Neuronal stem cell (in vitro differentiated cells): Measurements from ENCODE around the gene GNLY.
A peak's percentile ranks its signal among the peaks of the same experiment; 100 is the strongest.

ENCODE experiments used
- DNase-seq: peaks from one replicate; pipeline ENCODE4 v3.0.0-alpha.2; 2013; ENCODE audit warnings: low spot score
- H2AFZ ChIP-seq: one replicate; pipeline ENCODE4 v1.6.1; 2013; ENCODE audit warnings: mild to moderate bottlenecking, low read length, inconsistent platforms
- H2AK5ac ChIP-seq: 2 replicates; pipeline ENCODE4 v1.6.1; 2013; ENCODE audit warnings: low read depth, mild to moderate bottlenecking, inconsistent platforms, low read length, moderate library complexity, mixed read lengths
- H2BK120ac ChIP-seq: 2 replicates; pipeline ENCODE4 v1.6.1; 2013; ENCODE audit warnings: low read depth, mild to moderate bottlenecking, inconsistent platforms, low read length, moderate library complexity, mixed read lengths
- H2BK12ac ChIP-seq: one replicate; pipeline ENCODE4 v1.6.1; 2013; ENCODE audit warnings: low read length, inconsistent platforms
- H2BK15ac ChIP-seq: 2 replicates; pipeline ENCODE4 v1.6.1; 2013; ENCODE audit warnings: mild to moderate bottlenecking, low read length, inconsistent platforms, mixed read lengths
- H2BK5ac ChIP-seq: one replicate; pipeline ENCODE4 v1.6.1; 2013; ENCODE audit warnings: inconsistent platforms, mild to moderate bottlenecking, low read length, moderate library complexity
- H3K14ac ChIP-seq: one replicate; pipeline ENCODE4 v1.6.1; 2013; ENCODE audit warnings: low read length, inconsistent platforms
- H3K18ac ChIP-seq: 2 replicates; pipeline ENCODE4 v1.6.1; 2013; ENCODE audit warnings: low read length, inconsistent platforms
- H3K23ac ChIP-seq: 2 replicates; pipeline ENCODE4 v1.6.1; 2013; ENCODE audit warnings: low read depth, mild to moderate bottlenecking, mixed read lengths, low read length, inconsistent platforms; ENCODE audit not compliant: poor library complexity
- H3K27ac ChIP-seq: replicated peaks from 3 replicates; pipeline ENCODE4 v1.5.1; 2013; ENCODE audit warnings: low read length, inconsistent platforms
- H3K27me3 ChIP-seq, 3 experiments: 2 replicates each; pipeline ENCODE4 v1.6.1; 2013; ENCODE audit warnings: low read length in 3 of 3, mild to moderate bottlenecking in 2 of 3, inconsistent platforms in 1 of 3, low read depth in 1 of 3, mixed read lengths in 1 of 3, moderate library complexity in 1 of 3; ENCODE audit not compliant: control insufficient read depth in 3 of 3, insufficient read depth in 3 of 3
- H3K36me3 ChIP-seq, 2 donors: replicated peaks in 1 of 2; 2 replicates each; pipeline ENCODE4 v1.6.1; 2013; ENCODE audit warnings: low read length in 2 of 2; ENCODE audit not compliant: control insufficient read depth in 2 of 2, insufficient read depth in 2 of 2
- H3K4ac ChIP-seq: 2 replicates; pipeline ENCODE4 v1.6.1; 2013; ENCODE audit warnings: inconsistent platforms, mild to moderate bottlenecking, low read length, moderate library complexity
- H3K4me1 ChIP-seq, 2 donors: 1 replicate in 1 of 2; 2 replicates in 1 of 2; pipeline ENCODE4 v1.6.1; 2013; ENCODE audit warnings: low read length in 2 of 2, low read depth in 1 of 2; ENCODE audit not compliant: control insufficient read depth in 2 of 2, insufficient read depth in 1 of 2
- H3K4me2 ChIP-seq: one replicate; pipeline ENCODE4 v1.6.1; 2013; ENCODE audit warnings: mild to moderate bottlenecking, low read length, inconsistent platforms; ENCODE audit not compliant: insufficient read depth, poor library complexity, severe bottlenecking
- H3K4me3 ChIP-seq, 2 donors: 2 replicates each; pipeline ENCODE4 v1.5.1; 2013; ENCODE audit warnings: low read length in 2 of 2, mild to moderate bottlenecking in 2 of 2, inconsistent platforms in 1 of 2, moderate library complexity in 1 of 2
- H3K79me1 ChIP-seq: one replicate; pipeline ENCODE4 v1.6.1; 2013; ENCODE audit warnings: low read depth, mild to moderate bottlenecking, inconsistent platforms, low read length, moderate library complexity
- H3K9ac ChIP-seq: one replicate; pipeline ENCODE4 v1.6.1; 2013; ENCODE audit warnings: mild to moderate bottlenecking, low read depth, low read length, inconsistent platforms; ENCODE audit not compliant: poor library complexity
- H3K9me3 ChIP-seq, 2 donors: replicated peaks in 1 of 2; 2 replicates each; pipeline versions ENCODE3 to v1.6.1; 2013; ENCODE audit warnings: low read length in 2 of 2, mild to moderate bottlenecking in 2 of 2, inconsistent platforms in 1 of 2, low read depth in 1 of 2, mixed read lengths in 1 of 2, moderate library complexity in 1 of 2; ENCODE audit not compliant: control insufficient read depth in 2 of 2, insufficient read depth in 1 of 2
- H4K8ac ChIP-seq: one replicate; pipeline ENCODE4 v1.6.1; 2013; ENCODE audit warnings: low read depth, mild to moderate bottlenecking, inconsistent platforms, low read length, moderate library complexity
- H4K91ac ChIP-seq: one replicate; pipeline ENCODE4 v1.6.1; 2013; ENCODE audit warnings: low read length, low read depth, mild to moderate bottlenecking, inconsistent platforms; ENCODE audit not compliant: poor library complexity
- WGBS, 2 donors: extraction: QIAGEN DNeasy Blood & Tissue Kit; methylation state at CpG; one replicate each; pipeline ENCODE4 v1.1.7; 2013; ENCODE audit warnings: missing lambda C conversion rate in 2 of 2, mixed read lengths in 1 of 2; ENCODE audit not compliant: insufficient read length in 2 of 2, insufficient replicate concordance in 1 of 2; ENCODE audit errors: extremely low coverage in 2 of 2; 5-methylcytosine and 5-hydroxymethylcytosine counted together

The GNLY gene

GRCh38 chr2:85706063-85706462, 11.9 kb downstream of the GNLY start:
- Histone ChIP-seq H2BK12ac (no peak overlapping the region), H3K27me3 (peaks cover 0 to 43% (median 4%) of the 10 kb centered on the region in 3 experiments), H2BK5ac (no peak overlapping the region), H3K9ac (no peak overlapping the region), H3K79me1 (no peaks in the 10 kb centered on the region), H3K4me2 (no peak overlapping the region), H3K23ac (no peak overlapping the region), H2AK5ac (no peak overlapping the region), H3K4me3 (no peak overlapping the region), H4K91ac (no peak overlapping the region), H3K4me1 (peaks cover 0 to 2% of the 10 kb centered on the region in 2 donors), H3K4ac (no peak overlapping the region), H2BK15ac (no peak overlapping the region), H2AFZ (no peak overlapping the region), H3K14ac (no peak overlapping the region), H3K9me3 (no peaks in the 10 kb centered on the region), H4K8ac (no peak overlapping the region), H3K18ac (no peak overlapping the region), H3K27ac (no peak overlapping the region), H2BK120ac (no peak overlapping the region), H3K36me3 (no peaks in the 10 kb centered on the region)
- no CpG with 5 or more reads among the region's 6 CpGs for WGBS, 2 donors
- no peak for DNase-seq

GRCh38 chr2:85706599-85707296, 12.6 kb downstream of the GNLY start:
- Histone ChIP-seq H3K23ac (no peak overlapping the region), H3K9ac (no peak overlapping the region), H3K79me1 (no peaks in the 10 kb centered on the region), H3K18ac (no peak overlapping the region), H3K27me3 (peaks cover 0 to 47% (median 4%) of the 10 kb centered on the region in 3 experiments), H2BK120ac (peak overlapping the region; percentile 70), H2BK15ac (peak overlapping the region; percentile 49), H2AFZ (peak overlapping the region; percentile 26), H3K4me3 (no peak overlapping the region), H2AK5ac (no peak overlapping the region), H4K91ac (no peak overlapping the region), H3K4ac (no peak overlapping the region), H3K27ac (no peak overlapping the region), H3K36me3 (no peaks in the 10 kb centered on the region), H3K14ac (no peak overlapping the region), H3K4me1 (no peaks in the 10 kb centered on the region), H2BK5ac (no peak overlapping the region), H2BK12ac (no peak overlapping the region), H3K4me2 (no peak overlapping the region), H3K9me3 (no peaks in the 10 kb centered on the region), H4K8ac (no peak overlapping the region)
- DNase-seq, result no peak
- no CpG with 5 or more reads among the region's 10 CpGs for WGBS, 2 donors

GRCh38 chr2:85707304-85707703, 13.1 kb downstream of the GNLY start:
- H3K36me3 ChIP-seq, result no peaks in the 10 kb centered on the region
- H3K23ac ChIP-seq, result no peak overlapping the region
- H3K18ac ChIP-seq, result no peak overlapping the region
- H4K8ac ChIP-seq, result no peak overlapping the region
- H3K4me3 ChIP-seq, result no peak overlapping the region
- no peak overlapping the region for H3K27ac ChIP-seq
- H3K4me1 ChIP-seq, result no peaks in the 10 kb centered on the region
- no CpG with 5 or more reads among the region's 10 CpGs for WGBS, 2 donors
- H2BK15ac ChIP-seq, result no peak overlapping the region
- H3K9ac ChIP-seq, result no peak overlapping the region
- H3K4ac ChIP-seq, result no peak overlapping the region
- peaks cover 0 to 49% (median 4%) of the 10 kb centered on the region in 3 experiments for H3K27me3 ChIP-seq
- no peak overlapping the region for H3K4me2 ChIP-seq
- no peak overlapping the region for H3K14ac ChIP-seq
- H4K91ac ChIP-seq, result no peak overlapping the region
- DNase-seq, result peak; percentile 69
- H2AFZ ChIP-seq, result peak overlapping the region; percentile 26
- H3K9me3 ChIP-seq, result no peaks in the 10 kb centered on the region
- H2BK12ac ChIP-seq, result no peak overlapping the region
- no peaks in the 10 kb centered on the region for H3K79me1 ChIP-seq
- H2BK5ac ChIP-seq, result no peak overlapping the region
- no peak overlapping the region for H2AK5ac ChIP-seq
- H2BK120ac ChIP-seq, result no peak overlapping the region

GRCh38 chr2:85708641-85709040, 14.5 kb downstream of the GNLY start:
- no peak overlapping the region for H2BK5ac ChIP-seq
- peaks cover 0 to 50% (median 4%) of the 10 kb centered on the region in 3 experiments for H3K27me3 ChIP-seq
- H2AK5ac ChIP-seq, result no peak overlapping the region
- no peak overlapping the region for H3K27ac ChIP-seq
- H3K4me1 ChIP-seq, result no peaks in the 10 kb centered on the region
- H3K4ac ChIP-seq, result no peak overlapping the region
- no peak overlapping the region for H3K18ac ChIP-seq
- no peaks in the 10 kb centered on the region for H3K36me3 ChIP-seq
- no peak overlapping the region for H4K91ac ChIP-seq
- H3K4me3 ChIP-seq, result no peak overlapping the region
- H3K79me1 ChIP-seq, result no peaks in the 10 kb centered on the region
- no peak overlapping the region for H3K14ac ChIP-seq
- no peak overlapping the region for H2BK12ac ChIP-seq
- no peak for DNase-seq
- H2AFZ ChIP-seq, result no peak overlapping the region
- H3K9me3 ChIP-seq, result no peaks in the 10 kb centered on the region
- WGBS, 2 donors, result no CpG with 5 or more reads among the region's 1 CpG
- no peak overlapping the region for H4K8ac ChIP-seq
- H2BK120ac ChIP-seq, result no peak overlapping the region
- no peak overlapping the region for H2BK15ac ChIP-seq
- H3K4me2 ChIP-seq, result no peak overlapping the region
- no peak overlapping the region for H3K9ac ChIP-seq
- H3K23ac ChIP-seq, result no peak overlapping the region
